Stomach smooth muscle (tissue), 2 donors: ENCODE data around the gene SLC1A2.
A peak's percentile ranks its signal among the peaks of the same experiment; 100 is the strongest.

Source experiments
- H3K27ac ChIP-seq: one replicate; pipeline ENCODE4 v1.7.0; 2013; ENCODE audit warnings: mild to moderate bottlenecking, low read length, inconsistent platforms
- H3K27me3 ChIP-seq, 2 donors: one replicate each; pipeline ENCODE4 v1.7.0; 2013; ENCODE audit warnings: low read length in 2 of 2; ENCODE audit not compliant: insufficient read depth in 2 of 2, control insufficient read depth in 1 of 2
- H3K36me3 ChIP-seq, 2 donors: one replicate each; pipeline ENCODE4 v1.7.0; 2013; ENCODE audit warnings: low read length in 2 of 2; ENCODE audit not compliant: control insufficient read depth in 2 of 2, insufficient read depth in 2 of 2
- H3K4me1 ChIP-seq: one replicate; pipeline ENCODE4 v1.7.0; 2013; ENCODE audit warnings: low read length; ENCODE audit not compliant: control insufficient read depth, insufficient read depth
- H3K4me3 ChIP-seq, 2 donors: one replicate each; pipeline ENCODE4 v1.7.0; 2013; ENCODE audit warnings: low read length in 2 of 2
- H3K9ac ChIP-seq, 2 donors: one replicate each; pipeline ENCODE4 v1.7.0; 2013; ENCODE audit warnings: low read length in 2 of 2, mild to moderate bottlenecking in 1 of 2
- H3K9me3 ChIP-seq, 2 donors: one replicate each; pipeline ENCODE4 v1.7.0; 2013; ENCODE audit warnings: low read length in 2 of 2; ENCODE audit not compliant: control insufficient read depth in 2 of 2
- donor health status: healthy.
- donor health status: Pancreatic carcinoma.

SLC1A2 gene

GRCh38 chr11:35223371-35223796 is 196.0 kb downstream of the SLC1A2 start:
- H3K27me3 ChIP-seq: no peaks in the 10 kb centered on the region
- H3K4me3 ChIP-seq: peak overlapping the region in 1 of 2 donors; percentile 28
- peak overlapping the region; percentile 66 for H3K27ac ChIP-seq
- peaks cover 23 to 43% of the 10 kb centered on the region in 2 donors for H3K36me3 ChIP-seq
- peaks cover 28% of the 10 kb centered on the region for H3K4me1 ChIP-seq
- no peaks in the 10 kb centered on the region for H3K9me3 ChIP-seq
- no peak overlapping the region for H3K9ac ChIP-seq

GRCh38 chr11:35218956-35219355 is 200.4 kb downstream of the SLC1A2 start:
- H3K36me3 ChIP-seq: peaks cover 40 to 48% of the 10 kb centered on the region in 2 donors
- no peaks in the 10 kb centered on the region for H3K27me3 ChIP-seq
- no peak overlapping the region for H3K4me3 ChIP-seq
- no peak overlapping the region for H3K9ac ChIP-seq
- peak overlapping the region; percentile 42 for H3K27ac ChIP-seq
- peaks cover 28% of the 10 kb centered on the region for H3K4me1 ChIP-seq
- H3K9me3 ChIP-seq: no peaks in the 10 kb centered on the region

- peaks cover 17% of the 10 kb centered on the region for H3K4me1 ChIP-seq
- peaks cover 40 to 48% of the 10 kb centered on the region in 2 donors for H3K36me3 ChIP-seq
Measured at GRCh38 chr11:35216962-35217678, 202.2 kb downstream of the SLC1A2 start.

GRCh38 chr11:35215945-35216344 is 203.4 kb downstream of the SLC1A2 start:
- Histone ChIP-seq H3K36me3 (peaks cover 35 to 44% of the 10 kb centered on the region in 2 donors), H3K9me3 (no peaks in the 10 kb centered on the region), H3K27ac (no peak overlapping the region), H3K4me1 (peaks cover 11% of the 10 kb centered on the region), H3K27me3 (no peaks in the 10 kb centered on the region), H3K4me3 (no peak overlapping the region), H3K9ac (no peak overlapping the region)

More at GRCh38 chr11:35216962-35217678, 202.2 kb downstream of the SLC1A2 start:
- Histone ChIP-seq H3K9me3 (no peaks in the 10 kb centered on the region), H3K9ac (no peak overlapping the region), H3K27ac (no peak overlapping the region), H3K4me3 (no peak overlapping the region), H3K27me3 (no peaks in the 10 kb centered on the region)

- H3K27me3 ChIP-seq: no peaks in the 10 kb centered on the region
- H3K4me3 ChIP-seq: no peak overlapping the region
- H3K9ac ChIP-seq: no peak overlapping the region
- peaks cover 9% of the 10 kb centered on the region for H3K4me1 ChIP-seq
- peaks cover 38 to 44% of the 10 kb centered on the region in 2 donors for H3K36me3 ChIP-seq
- no peaks in the 10 kb centered on the region for H3K9me3 ChIP-seq
- H3K27ac ChIP-seq: no peak overlapping the region
Measured at GRCh38 chr11:35214792-35215193, 204.6 kb downstream of the SLC1A2 start.

- no peak overlapping the region for H3K9ac ChIP-seq
- H3K27ac ChIP-seq: no peak overlapping the region
- H3K4me1 ChIP-seq: peaks cover 8% of the 10 kb centered on the region
- H3K36me3 ChIP-seq: peaks cover 38 to 44% of the 10 kb centered on the region in 2 donors
- no peaks in the 10 kb centered on the region for H3K27me3 ChIP-seq
- H3K4me3 ChIP-seq: no peak overlapping the region
- no peaks in the 10 kb centered on the region for H3K9me3 ChIP-seq
Measured at GRCh38 chr11:35214226-35214770, 205.1 kb downstream of the SLC1A2 start.

- no peaks in the 10 kb centered on the region for H3K9me3 ChIP-seq
- peaks cover 37 to 46% of the 10 kb centered on the region in 2 donors for H3K36me3 ChIP-seq
- H3K27me3 ChIP-seq: no peaks in the 10 kb centered on the region
- H3K4me1 ChIP-seq: no peaks in the 10 kb centered on the region
- no peak overlapping the region for H3K27ac ChIP-seq
- H3K9ac ChIP-seq: no peak overlapping the region
- H3K4me3 ChIP-seq: no peak overlapping the region
Measured at GRCh38 chr11:35211952-35212351, 207.4 kb downstream of the SLC1A2 start.

GRCh38 chr11:35210876-35211546 is 208.3 kb downstream of the SLC1A2 start:
- Histone ChIP-seq H3K27me3 (no peaks in the 10 kb centered on the region), H3K27ac (no peak overlapping the region), H3K4me3 (no peak overlapping the region), H3K9ac (no peak overlapping the region), H3K36me3 (peaks cover 29 to 41% of the 10 kb centered on the region in 2 donors), H3K9me3 (no peaks in the 10 kb centered on the region), H3K4me1 (no peaks in the 10 kb centered on the region)

- Histone ChIP-seq H3K36me3 (peaks cover 31 to 40% of the 10 kb centered on the region in 2 donors), H3K4me1 (no peaks in the 10 kb centered on the region), H3K9me3 (no peaks in the 10 kb centered on the region), H3K27me3 (no peaks in the 10 kb centered on the region), H3K27ac (no peak overlapping the region), H3K9ac (no peak overlapping the region), H3K4me3 (no peak overlapping the region)
Measured at GRCh38 chr11:35208795-35209194, 210.6 kb downstream of the SLC1A2 start.

- peaks cover 32 to 40% of the 10 kb centered on the region in 2 donors for H3K36me3 ChIP-seq
- H3K4me3 ChIP-seq: no peak overlapping the region
- H3K9ac ChIP-seq: no peak overlapping the region
- no peak overlapping the region for H3K27ac ChIP-seq
- H3K9me3 ChIP-seq: no peaks in the 10 kb centered on the region
- H3K4me1 ChIP-seq: no peaks in the 10 kb centered on the region
- no peaks in the 10 kb centered on the region for H3K27me3 ChIP-seq
Measured at GRCh38 chr11:35207471-35208403, 211.6 kb downstream of the SLC1A2 start.
